ENCODE results near the gene ACAA1. TPM values are rescaled to one million over a fixed set of nuclear protein-coding genes. Genes with fewer than 3 reads are reported as not detected.

ACAA1 gene
- total RNA-seq, 1 donor from 2014 or later, result 54.2 TPM

GRCh38 chr3:38157117-38157516 lies 20.2 kb upstream of the ACAA1 start:
- no peak for FAIRE-seq
- TF ChIP-seq, protein P1, sequence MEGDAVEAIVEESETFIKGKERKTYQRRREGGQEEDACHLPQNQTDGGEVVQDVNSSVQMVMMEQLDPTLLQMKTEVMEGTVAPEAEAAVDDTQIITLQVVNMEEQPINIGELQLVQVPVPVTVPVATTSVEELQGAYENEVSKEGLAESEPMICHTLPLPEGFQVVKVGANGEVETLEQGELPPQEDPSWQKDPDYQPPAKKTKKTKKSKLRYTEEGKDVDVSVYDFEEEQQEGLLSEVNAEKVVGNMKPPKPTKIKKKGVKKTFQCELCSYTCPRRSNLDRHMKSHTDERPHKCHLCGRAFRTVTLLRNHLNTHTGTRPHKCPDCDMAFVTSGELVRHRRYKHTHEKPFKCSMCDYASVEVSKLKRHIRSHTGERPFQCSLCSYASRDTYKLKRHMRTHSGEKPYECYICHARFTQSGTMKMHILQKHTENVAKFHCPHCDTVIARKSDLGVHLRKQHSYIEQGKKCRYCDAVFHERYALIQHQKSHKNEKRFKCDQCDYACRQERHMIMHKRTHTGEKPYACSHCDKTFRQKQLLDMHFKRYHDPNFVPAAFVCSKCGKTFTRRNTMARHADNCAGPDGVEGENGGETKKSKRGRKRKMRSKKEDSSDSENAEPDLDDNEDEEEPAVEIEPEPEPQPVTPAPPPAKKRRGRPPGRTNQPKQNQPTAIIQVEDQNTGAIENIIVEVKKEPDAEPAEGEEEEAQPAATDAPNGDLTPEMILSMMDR (IDR thresholded peaks at IDR 0.05; ENCODE audit: insufficient read depth, low read length, severe bottlenecking), result no peak
- Histone ChIP-seq H3K36me3 (ENCODE audit: control insufficient read depth, insufficient read depth, low read length) (no peaks in the 10 kb centered on the region), H3K4me3 (ENCODE audit: low read depth, low read length) (no peak overlapping the region), H3K27me3 (ENCODE audit: control insufficient read depth, insufficient read depth, low read length) (no peaks in the 10 kb centered on the region)
- no peak for DNase-seq (ENCODE audit: low read depth)

DNA sequence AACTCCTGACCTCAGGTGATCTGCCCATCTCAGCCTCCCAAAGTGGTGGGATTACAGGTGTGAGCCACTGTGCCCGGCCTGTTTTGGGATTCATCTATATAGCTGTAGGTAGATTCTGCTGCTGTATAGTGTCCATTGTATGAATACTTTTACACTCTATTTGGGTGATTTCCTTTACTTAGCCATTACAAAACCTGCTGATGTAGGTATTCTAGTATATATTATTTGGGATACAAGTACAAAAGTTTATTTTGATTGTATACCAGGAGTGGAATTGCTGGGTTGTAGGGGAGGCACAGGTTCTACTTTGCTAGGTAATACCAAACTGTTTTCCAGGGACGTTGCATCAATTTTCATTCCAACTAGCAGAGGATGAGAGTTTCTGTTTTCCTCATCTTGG lies 18.9 kb upstream of the ACAA1 start:
- Histone ChIP-seq H3K36me3 (ENCODE audit: control insufficient read depth, insufficient read depth, low read length) (no peaks in the 10 kb centered on the region), H3K27me3 (ENCODE audit: control insufficient read depth, insufficient read depth, low read length) (no peaks in the 10 kb centered on the region), H3K4me3 (ENCODE audit: low read depth, low read length) (no peak overlapping the region)
- FAIRE-seq (no peak), DNase-seq (ENCODE audit: low read depth) (no peak)
- TF ChIP-seq, protein P1 (IDR thresholded peaks at IDR 0.05; ENCODE audit: insufficient read depth, low read length, severe bottlenecking), result no peak

DNA sequence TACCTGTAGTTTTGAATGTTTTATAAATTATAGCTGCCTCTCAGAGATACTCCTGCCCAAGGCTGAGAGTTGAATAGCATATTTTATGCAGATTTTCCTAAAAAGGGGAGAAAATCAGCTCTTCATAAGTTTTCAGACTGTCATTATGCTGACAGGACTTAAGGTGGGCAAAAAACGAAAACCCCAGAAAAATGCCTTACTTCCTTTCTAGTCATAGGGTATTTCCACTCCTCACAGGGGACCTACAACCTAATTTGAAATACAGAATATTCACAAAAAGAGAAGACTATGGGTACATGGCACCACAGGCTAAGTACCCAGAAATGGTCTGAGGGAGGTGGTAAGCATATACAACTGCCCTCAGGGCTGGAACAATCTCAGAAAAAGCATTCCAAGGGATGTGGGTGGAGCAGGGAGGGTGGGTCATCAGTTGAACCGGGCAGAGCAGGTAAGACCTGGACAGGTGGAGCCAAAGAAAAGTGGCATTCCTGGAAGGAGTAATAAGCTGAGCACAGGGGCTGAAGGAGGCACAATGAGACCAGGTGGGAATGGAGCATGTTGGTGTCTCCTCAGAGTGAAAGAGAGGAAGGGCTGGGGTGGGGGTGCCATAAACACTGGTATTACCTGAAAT lies 17.8 kb upstream of the ACAA1 start:
- H3K27me3 ChIP-seq (ENCODE audit: control insufficient read depth, insufficient read depth, low read length), result no peaks in the 10 kb centered on the region
- H3K4me3 ChIP-seq (ENCODE audit: low read depth, low read length), result no peak overlapping the region
- H3K36me3 ChIP-seq (ENCODE audit: control insufficient read depth, insufficient read depth, low read length), result no peaks in the 10 kb centered on the region
- FAIRE-seq (no peak), DNase-seq (ENCODE audit: low read depth) (peak; percentile 90)
- TF ChIP-seq, protein P1 (IDR thresholded peaks at IDR 0.05; ENCODE audit: insufficient read depth, low read length, severe bottlenecking), result no peak

- Histone ChIP-seq H3K36me3 (ENCODE audit: control insufficient read depth, insufficient read depth, low read length) (no peaks in the 10 kb centered on the region), H3K4me3 (ENCODE audit: low read depth, low read length) (no peak overlapping the region), H3K27me3 (ENCODE audit: control insufficient read depth, insufficient read depth, low read length) (no peaks in the 10 kb centered on the region)
- FAIRE-seq (peak; percentile 43), DNase-seq (ENCODE audit: low read depth) (peak; percentile 99)
- TF ChIP-seq, protein P1 (IDR thresholded peaks at IDR 0.05; ENCODE audit: insufficient read depth, low read length, severe bottlenecking), result no peak
Observed at GRCh38 chr3:38154033-38154494, 17.1 kb upstream of the ACAA1 start.

- FAIRE-seq, result no peak
- Histone ChIP-seq H3K4me3 (ENCODE audit: low read depth, low read length) (no peak overlapping the region), H3K36me3 (ENCODE audit: control insufficient read depth, insufficient read depth, low read length) (no peaks in the 10 kb centered on the region), H3K27me3 (ENCODE audit: control insufficient read depth, insufficient read depth, low read length) (no peaks in the 10 kb centered on the region)
- TF ChIP-seq, protein P1 (IDR thresholded peaks at IDR 0.05; ENCODE audit: insufficient read depth, low read length, severe bottlenecking), result no peak
- no peak for DNase-seq (ENCODE audit: low read depth)
Observed at GRCh38 chr3:38153221-38153620, 16.3 kb upstream of the ACAA1 start.

DNA sequence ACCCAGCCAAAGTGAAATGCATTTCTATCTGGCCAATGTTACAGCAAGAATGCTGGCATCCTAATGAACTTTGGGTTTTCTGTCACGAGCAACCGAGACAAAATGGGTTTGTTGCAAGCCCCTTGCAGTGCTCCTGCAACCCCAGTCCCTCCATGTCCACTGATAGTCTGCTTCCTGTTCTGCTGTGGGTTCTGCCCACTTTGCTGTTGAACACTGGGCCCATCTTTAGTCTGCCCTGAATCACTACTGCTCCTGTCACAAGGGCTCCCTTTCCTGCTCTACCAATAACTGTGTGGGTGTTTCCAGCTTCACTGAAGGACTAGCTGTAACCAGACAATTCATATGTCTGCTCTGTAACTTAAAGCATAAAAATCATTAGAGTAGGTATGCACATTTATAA lies 15.7 kb upstream of the ACAA1 start:
- TF ChIP-seq, protein P1 (IDR thresholded peaks at IDR 0.05; ENCODE audit: insufficient read depth, low read length, severe bottlenecking), result no peak
- H3K27me3 ChIP-seq (ENCODE audit: control insufficient read depth, insufficient read depth, low read length), result no peaks in the 10 kb centered on the region
- H3K4me3 ChIP-seq (ENCODE audit: low read depth, low read length), result no peak overlapping the region
- DNase-seq (ENCODE audit: low read depth) (no peak), FAIRE-seq (no peak)
- H3K36me3 ChIP-seq (ENCODE audit: control insufficient read depth, insufficient read depth, low read length), result no peaks in the 10 kb centered on the region
